ENCODE results near the gene EXOC3.
"Not testable (repeated sequence)": the region's sequence is repeated elsewhere in the genome, so short reads cannot be mapped to it uniquely, and the experiment has no call there.

EXOC3 gene

DNA sequence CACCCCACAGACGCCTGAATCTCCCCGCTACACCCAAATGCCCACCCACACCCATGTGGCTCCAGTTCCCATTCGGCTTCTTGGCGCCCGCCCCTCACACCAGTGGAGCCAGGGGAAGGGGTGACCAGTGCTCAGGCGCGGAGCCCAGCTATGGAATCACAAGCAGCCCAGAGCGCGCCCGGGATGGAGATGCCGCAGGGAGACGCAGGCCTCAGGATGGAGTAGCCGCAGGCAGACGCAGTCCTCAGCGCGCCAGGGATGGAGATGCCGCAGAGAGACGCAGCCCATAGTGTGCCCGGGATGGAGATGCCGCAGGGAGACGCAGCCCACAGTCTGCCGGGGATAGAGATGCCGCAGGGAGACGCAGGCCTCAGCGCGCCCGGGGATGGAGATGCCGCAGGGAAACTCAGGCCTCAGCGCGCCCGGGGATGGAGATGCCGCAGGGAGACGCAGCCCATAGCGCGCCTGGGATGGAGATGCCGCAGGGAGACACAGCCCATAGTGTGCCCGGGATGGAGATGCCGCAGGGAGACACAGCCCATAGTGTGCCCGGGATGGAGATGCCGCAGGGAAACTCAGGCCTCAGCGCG, 65.1 kb downstream of the EXOC3 start:
- not testable (repeated sequence) for DNase-seq

DNA sequence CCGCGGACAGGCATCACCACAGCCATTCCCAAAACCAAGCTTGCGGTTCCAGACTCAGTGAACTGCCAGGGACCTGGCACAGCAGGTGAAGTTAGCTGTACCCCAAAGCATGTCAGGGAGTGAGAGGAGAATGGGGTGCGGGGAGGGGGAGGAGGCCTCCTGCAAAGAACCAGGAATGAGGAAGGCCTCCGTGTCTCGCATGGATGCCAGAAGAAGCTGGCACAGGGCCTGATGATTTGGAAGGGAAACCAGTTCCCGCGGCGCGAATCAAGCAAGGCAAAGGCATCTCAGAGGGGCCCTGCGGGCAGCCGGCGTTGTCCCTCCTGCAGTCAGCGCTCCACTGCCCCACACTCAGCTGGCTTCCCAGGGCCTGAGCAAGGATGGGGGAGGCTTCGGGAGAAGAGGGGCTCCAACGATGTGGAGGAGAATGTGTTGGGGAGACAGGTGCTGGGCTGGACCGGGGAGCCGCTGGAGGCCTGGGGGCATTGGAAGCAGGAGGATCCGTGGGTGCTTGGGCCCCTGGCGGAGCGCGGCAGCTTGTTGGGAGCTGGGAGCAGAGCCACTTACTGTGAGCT, 66.7 kb downstream of the EXOC3 start:
- no peak for DNase-seq

DNA sequence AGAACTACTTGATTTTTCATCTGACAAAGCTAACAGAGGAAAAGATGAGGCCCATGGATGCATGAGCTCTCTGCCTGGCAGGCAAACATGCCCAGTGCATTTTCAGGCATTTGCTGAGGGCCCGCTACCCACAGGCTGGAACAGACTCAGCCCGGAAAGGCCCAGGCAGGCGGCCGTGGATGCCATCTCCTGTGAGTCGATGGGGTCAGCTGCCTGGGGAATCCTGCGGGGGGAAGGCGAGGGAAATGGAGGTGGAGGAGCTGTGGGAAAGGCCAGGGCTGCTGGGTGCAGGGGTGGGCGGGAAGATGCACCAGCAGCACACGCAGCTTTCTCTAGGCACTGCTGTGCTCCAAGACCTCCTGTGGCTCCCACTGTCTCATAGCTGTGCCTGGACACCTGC, 67.5 kb downstream of the EXOC3 start:
- no peak for DNase-seq

DNA sequence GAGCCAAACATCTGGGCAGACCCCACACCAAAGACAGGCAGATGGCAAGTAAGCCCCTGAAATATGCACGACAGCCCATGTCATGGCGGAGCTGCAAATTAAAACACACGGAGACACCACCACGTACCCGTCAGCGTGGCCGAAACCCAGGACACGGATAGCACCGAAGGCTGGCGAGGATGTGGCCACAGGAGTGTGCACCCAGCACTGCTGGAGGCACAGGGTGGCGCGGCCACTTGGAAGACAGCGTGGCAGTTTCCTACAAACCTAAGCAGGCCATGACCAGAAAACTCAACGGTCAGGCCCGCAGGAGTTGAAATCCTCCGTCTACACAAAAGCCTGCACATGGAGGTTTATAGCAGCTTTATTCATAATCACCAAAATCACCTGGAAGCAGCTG, 68.5 kb downstream of the EXOC3 start:
- no peak for DNase-seq

DNA sequence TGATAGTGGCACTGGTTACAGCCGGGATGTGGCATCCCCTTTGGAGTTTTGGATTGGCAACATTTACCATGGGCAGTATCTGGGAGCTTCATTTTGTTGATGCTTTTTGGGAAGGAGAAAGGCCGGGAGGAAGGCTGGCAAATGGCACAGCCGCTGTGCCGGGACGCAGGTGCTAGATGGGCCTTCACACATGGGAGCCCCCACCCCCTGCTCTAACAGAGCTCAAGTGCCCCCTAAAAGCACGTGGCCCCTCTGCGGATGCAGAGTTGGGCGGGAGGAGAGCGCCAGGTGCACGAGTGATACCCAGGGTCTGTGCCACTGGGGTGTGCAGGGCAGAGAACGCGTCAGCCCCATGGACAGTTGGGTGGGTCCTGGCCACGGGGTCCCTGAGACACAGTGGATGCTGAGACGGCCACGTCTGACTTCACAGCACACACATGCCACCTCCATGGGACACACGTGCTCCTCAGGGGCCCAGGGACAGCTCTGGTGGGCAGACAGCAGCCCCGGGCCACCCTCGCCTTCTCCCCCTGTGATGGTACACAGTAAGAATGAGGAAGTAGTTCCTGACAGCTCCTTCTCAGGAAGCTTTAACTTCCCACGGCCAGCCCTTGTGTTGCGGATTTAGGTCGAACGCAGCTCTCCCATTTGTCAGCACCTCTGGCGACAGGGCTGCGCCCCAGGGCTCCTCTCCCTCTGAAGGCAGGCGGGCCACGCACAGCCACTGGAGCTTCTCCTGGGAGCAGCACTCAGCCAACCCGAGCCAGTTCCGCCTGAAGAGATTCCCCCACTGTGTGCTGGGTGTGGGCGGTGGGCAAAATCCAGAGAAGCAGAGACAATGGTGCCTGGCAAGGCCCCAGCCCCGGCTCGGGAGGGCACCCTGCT, 70.5 kb downstream of the EXOC3 start:
- DNase-seq, result no peak

DNA sequence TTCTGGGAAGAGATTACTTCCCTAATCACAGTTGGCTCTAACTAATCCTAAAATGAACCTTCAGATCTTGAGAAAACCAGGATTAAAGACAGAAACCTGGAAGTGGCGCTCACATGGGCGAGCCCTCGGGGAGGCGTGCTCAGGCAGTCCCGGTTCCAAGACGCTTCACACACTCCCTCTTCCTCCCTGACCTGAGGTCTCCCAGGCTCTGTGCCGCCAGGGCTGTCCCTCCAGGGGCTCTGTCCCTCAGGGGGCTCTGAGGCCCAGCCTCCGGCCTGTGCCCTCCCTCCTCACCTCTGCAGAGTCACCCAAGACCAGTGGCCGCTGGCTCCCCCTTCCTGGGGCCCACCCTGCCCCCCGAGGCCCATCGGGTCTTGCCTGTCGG, 71.1 kb downstream of the EXOC3 start:
- DNase-seq, result no peak

DNA sequence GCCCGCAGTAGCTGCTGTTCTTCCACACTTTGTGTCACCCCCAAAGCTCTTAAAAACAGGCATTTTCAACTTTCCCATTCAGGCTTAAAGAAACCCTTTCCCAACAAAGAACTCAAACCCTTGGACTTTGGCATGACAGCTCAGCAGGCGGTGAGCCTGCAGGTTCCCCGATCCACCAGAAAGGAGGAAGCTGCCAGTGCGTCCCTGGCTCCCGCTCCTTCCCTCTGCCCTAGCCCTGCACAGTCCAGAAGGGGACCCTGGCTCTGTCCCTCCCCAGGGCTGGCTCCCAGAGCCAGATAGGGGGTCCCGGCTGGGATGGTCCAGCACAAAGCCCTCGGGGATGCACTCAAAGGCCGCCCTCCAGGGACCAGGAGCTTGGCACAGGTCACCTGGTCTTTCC, 71.7 kb downstream of the EXOC3 start:
- no peak for DNase-seq

DNA sequence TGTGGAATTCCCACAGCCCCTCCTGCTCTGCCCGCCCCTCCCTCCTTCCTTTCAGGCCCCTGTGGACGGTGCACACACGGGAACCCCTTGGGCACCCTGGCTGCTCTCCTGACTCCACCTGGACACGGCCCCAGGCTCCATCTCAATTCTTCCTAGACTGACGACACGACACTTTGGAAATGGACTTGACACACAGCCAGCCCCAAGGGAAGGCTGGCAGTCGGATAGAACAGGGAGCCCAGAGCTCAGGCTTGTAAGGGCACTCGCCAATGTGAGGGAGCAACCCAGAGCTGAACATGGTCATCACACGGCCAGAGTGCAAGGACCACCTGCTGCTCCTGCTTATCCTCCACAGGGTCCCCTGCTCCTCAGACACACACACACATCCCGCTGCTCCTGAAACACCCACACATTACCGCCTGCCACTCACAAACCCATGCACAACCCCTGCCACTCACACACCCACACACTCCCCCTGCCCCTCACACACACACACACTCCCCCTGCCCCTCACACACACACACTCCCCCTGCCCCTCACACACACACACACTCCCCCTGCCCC, 72.4 kb downstream of the EXOC3 start:
- no peak for DNase-seq

DNA sequence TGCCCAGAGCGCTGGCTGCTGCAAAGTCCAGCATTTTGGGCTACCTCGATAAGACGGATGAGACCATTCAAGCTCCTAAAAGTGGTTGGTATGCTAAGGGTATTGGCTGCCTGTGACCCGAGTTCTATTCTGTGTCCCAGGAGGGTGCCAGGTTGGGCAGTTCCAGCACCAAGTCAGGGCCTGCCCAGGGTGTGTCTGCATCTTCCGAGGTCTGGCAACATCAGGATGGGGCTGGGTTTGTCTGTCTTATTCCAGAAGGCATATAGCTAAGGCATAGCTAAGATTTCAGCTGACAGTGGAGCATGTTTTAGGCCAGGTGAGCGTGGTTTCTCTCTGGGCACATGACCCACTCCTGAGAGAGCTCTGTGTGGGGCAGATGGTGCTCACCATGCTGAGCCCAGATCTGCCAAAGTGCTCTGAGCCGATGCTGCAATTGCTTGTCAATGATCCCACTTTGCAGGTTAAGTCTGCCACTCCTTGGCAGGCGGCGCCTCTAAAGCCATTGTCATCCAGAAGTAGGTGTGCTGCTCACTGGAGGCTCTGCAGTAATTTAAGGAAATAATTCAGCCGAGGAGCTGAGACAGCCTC, 73.5 kb downstream of the EXOC3 start:
- DNase-seq, result no peak
